Activated CD4-positive, CD25-positive, alpha-beta regulatory T cell treated with anti-CD3 and anti-CD28 coated beads, Interleukin-2, amount 50 U/mL, for 16 hours (primary cell): ENCODE measurements around the gene LRP1B.

Experiments
- DNase-seq: peaks from one replicate; pipeline ENCODE4 v3.0.0-alpha.2; 2020; ENCODE audit warnings: low read depth, low spot score

The LRP1B gene

DNA sequence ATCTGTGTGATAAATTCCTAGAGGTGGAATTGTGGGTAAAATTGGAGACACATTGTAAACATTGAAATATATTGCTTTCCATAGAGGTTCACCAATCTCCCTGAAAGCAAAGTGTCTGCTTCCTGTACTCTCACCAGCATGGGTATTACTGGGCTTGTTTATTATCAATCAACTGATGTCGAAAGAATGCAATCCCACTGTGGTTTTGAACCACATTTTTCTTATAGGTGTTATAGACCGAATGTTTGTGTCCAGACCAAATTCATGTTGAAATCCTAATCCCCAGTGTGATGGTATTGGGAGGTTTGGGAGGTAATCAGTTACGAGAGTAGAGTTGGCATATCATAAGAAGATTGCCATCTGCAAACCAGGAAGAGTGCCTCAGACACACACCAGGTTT, 1212.4 kb downstream of the LRP1B start:
- DNase-seq = no peak

- no peak for DNase-seq
Observed at GRCh38 chr2:140916410-140916809, 1214.4 kb downstream of the LRP1B start.

GRCh38 chr2:140910683-140911082, 1220.1 kb downstream of the LRP1B start:
- no peak for DNase-seq

DNA sequence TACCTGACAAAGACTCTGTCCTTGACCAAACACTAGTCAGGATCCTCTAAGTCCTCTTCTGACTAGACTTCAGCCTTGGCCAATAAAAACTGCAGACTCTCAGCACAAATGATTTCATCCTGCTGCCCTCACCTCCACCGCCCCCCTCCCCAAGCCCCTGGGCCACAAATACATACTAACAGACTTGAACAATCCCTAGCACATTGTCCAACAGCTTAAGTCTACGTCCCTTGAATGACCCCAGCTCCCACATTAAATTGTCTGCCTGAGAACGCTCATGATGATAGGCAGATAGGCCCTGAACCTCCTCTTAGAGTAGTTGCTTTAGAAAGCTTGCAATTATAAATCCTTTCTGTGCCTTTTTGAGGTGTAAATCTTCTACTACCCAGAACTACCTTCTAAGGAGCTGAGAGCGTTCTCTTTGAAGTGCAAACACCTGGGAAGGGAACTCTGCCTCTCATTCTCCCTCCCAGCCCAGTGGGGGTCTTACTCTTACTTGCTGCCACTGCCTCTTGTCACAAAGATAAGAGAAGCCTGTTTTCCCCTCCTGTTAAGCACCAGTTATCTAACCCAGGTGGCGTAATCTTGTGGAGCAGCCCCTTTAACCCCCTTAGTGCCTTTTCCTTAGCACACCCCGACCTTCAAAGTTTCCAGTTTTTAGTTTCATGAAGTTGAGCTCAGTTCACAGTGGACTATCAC, 1225.6 kb downstream of the LRP1B start:
- DNase-seq = no peak

- no peak for DNase-seq
Observed at GRCh38 chr2:140895378-140895777, 1235.4 kb downstream of the LRP1B start.

GRCh38 chr2:140893685-140894084, 1237.1 kb downstream of the LRP1B start:
- DNase-seq = no peak

GRCh38 chr2:140892911-140893637, 1237.7 kb downstream of the LRP1B start:
- DNase-seq = no peak

- DNase-seq = no peak
Observed at GRCh38 chr2:140892436-140892835, 1238.4 kb downstream of the LRP1B start.

DNA sequence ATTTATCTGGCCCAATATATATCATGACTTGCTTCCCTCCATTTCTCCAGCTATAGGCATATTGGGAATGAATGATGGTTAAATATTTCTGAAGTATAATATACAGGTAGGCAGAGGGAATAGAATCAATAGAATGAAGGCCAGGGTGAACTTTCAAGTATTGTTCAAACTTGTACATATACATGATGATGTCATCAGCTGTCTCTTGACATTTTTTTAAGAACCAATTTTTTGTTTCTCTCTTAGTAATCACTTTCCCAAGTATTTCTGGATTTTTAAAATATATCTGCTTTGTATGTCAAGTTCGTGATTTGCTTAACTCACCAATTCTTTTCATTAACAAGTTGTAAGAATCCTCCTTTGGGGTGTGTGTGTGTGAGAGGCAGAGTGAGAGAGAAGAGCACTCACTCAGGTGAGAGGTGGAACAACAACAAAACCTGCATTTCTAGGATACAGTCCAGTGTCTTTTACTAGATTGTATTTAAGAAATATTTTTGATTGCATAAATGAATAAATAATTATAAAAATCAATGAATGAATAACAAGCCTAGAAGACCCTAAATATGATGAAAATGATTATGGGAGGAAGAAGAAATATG, 1239.1 kb downstream of the LRP1B start:
- no peak for DNase-seq

DNA sequence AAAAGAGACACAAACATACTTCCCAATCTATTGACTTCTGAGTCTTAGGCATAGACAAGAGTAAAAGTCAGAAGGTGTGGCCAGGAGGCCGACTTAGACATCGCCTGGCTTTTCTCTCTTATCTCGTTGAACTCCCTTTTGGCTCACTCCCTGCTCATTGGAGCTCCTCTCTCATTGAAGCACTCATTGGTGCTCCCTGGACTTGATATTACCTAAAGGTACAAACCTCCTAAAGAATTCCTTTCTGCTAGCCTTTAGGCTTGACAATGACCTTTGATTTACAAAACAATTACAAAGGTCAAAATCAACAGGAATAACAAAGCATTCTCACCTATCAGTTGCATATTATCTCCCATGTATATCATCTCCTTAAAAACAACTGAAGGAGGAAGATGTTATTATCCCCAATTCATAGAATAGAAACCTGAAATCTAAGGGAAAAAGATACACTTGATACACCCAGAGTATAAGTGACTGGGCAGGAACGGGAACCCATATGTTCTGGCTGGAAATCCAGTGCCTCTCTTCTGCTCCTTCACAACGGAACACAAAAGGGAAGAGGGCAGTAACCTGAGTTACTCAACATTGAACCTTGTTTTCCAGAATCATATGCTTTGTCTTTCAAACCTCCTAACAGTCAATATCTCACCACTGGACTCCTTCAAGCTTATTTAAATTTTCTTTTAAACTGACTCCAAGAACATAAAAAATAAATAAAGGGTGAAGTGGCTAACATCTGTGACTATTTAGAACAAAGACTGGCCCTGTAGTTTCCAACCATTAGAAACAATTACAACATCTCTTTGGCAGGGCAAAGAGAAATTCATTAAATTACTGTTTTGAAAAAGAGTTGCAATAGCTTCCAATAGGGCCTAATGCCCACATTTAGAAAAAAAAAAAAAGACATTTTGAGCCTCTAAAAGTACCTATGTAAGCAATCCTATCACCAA, 1247.9 kb downstream of the LRP1B start:
- DNase-seq = no peak

- DNase-seq = no peak
Observed at GRCh38 chr2:140880573-140880972, 1250.2 kb downstream of the LRP1B start.

DNA sequence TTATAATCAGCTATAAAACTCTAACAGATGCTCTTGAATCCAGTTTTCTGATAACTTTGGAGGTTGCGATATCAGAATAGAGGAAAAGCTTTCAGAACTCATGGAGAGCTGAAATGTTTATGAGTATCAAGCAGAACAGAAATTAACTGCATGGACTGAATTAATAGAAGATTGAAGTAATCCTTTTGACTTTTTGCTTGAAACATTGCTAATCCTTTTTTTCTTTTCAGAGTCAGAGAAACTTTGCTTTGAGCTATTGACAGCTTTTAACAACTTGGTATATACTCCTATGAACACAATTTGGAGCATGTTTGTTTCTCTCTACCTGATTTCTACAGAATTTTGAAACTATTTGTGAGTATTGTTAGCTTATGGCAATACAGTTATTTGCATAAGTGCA, 1254.8 kb downstream of the LRP1B start:
- no peak for DNase-seq

GRCh38 chr2:140873915-140874531, 1256.8 kb downstream of the LRP1B start:
- no peak for DNase-seq

- no peak for DNase-seq
Observed at GRCh38 chr2:140869925-140870324, 1260.9 kb downstream of the LRP1B start.

GRCh38 chr2:140869107-140869506, 1261.7 kb downstream of the LRP1B start:
- no peak for DNase-seq

DNA sequence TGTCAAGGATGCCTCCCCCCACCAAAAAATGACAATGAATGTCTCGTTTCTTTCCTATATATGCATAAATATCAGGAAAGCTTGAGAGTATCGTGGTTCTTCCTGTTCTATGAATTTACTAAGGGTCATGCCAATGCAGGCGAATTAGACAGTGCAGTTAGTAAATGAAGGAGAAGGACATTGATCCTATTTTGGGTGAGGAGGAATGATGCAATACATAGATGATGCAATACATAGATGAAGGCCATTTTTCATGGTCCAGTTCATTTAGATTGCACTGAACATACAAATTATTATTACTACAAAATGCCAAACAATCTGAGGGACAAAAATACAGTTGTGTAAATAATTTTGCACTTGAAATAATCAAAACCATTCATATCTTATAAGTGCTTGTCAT, 1265.0 kb downstream of the LRP1B start:
- DNase-seq = no peak

- no peak for DNase-seq
Observed at GRCh38 chr2:140863713-140864112, 1267.1 kb downstream of the LRP1B start.

DNA sequence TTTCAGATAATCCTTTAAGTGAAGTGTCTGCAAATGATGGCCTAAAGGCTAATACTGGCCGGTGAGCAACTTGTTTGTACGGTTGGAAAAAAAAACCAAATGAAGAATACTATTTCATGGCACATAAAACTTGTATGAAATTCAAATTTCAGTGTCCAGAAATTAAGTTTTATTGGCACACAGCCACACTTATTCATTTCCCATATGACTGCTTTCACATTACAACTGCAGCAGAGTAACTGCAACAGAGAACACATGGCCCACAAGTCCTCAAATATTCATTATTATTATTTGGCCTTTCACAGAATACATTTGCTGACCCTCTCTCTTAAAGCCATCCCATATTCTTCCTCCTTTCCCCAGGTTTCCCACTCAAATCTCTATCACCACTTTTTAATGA, 1268.6 kb downstream of the LRP1B start:
- no peak for DNase-seq

GRCh38 chr2:140861666-140862065, 1269.2 kb downstream of the LRP1B start:
- DNase-seq = no peak

- DNase-seq = no peak
Observed at GRCh38 chr2:140855471-140855870, 1275.3 kb downstream of the LRP1B start.

DNA sequence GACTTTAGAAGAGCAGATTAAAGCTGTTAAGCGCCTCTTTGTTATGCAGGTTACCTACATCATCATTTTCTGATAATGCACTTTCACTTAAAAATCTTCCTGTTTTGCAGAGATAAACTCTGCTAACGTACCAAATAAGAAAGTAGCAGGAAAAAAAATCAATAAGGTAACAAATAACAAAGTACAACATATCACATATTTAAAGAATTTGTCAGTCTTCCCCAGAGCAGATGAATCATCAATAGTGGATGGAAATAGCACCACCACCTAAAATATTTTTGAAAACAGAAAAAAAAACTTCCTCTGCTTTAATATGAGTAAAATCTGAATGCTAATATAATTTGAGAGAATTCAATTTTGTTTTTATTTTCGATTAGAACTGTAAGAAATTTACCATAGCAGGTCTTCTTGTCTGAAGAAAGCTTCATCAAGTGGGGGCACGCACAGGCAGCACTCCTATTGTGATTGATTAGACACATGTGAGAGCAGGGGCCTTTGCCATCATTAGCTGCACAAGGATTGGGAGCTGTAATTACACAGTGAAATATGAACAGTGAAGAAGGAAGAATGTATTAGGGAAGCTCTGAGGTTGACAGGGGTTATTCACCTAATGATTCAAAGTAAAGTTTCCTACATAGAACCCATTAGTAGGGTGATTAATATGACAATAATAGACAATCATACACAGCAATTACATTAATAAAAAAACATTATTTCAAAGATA, 1279.4 kb downstream of the LRP1B start:
- no peak for DNase-seq
